NOMO-1 treated with DMSO at 0.1 percent for 48 hours (cell line): Measurements from ENCODE around the gene TENT5C.

ENCODE experiments used
- DNase-seq: peaks from one replicate; lab custom pipeline; 2025; ENCODE audit not compliant: unreplicated experiment; lab: John Stamatoyannopoulos, UW

The TENT5C gene

GRCh38 chr1:117612517-117613248, 6.8 kb downstream of the TENT5C start:
- peak; percentile 70 for DNase-seq

- DNase-seq, result peak; percentile 32
Measured at GRCh38 chr1:117613249-117613968, 7.6 kb downstream of the TENT5C start.

GRCh38 chr1:117613969-117614729, 8.3 kb downstream of the TENT5C start:
- no peak for DNase-seq

GRCh38 chr1:117615474-117615873, 9.6 kb downstream of the TENT5C start:
- no peak for DNase-seq

GRCh38 chr1:117616356-117616755, 10.5 kb downstream of the TENT5C start:
- DNase-seq, result no peak

- no peak for DNase-seq
Measured at GRCh38 chr1:117616967-117617366, 11.1 kb downstream of the TENT5C start.

GRCh38 chr1:117618450-117619122, 12.7 kb downstream of the TENT5C start:
- no peak for DNase-seq

GRCh38 chr1:117620440-117620839, 14.6 kb downstream of the TENT5C start:
- no peak for DNase-seq

GRCh38 chr1:117621316-117621715, 15.5 kb downstream of the TENT5C start:
- no peak for DNase-seq

GRCh38 chr1:117622726-117623125, 16.9 kb downstream of the TENT5C start:
- no peak for DNase-seq

GRCh38 chr1:117623141-117623540, 17.3 kb downstream of the TENT5C start:
- DNase-seq, result no peak

GRCh38 chr1:117623698-117624097, 17.9 kb downstream of the TENT5C start:
- no peak for DNase-seq

- DNase-seq, result peak; percentile 12
Measured at GRCh38 chr1:117627546-117628130, 21.8 kb downstream of the TENT5C start.

GRCh38 chr1:117628343-117628742, 22.5 kb downstream of the TENT5C start:
- no peak for DNase-seq

GRCh38 chr1:117629625-117630422, 24.0 kb downstream of the TENT5C start:
- DNase-seq, result no peak

GRCh38 chr1:117630423-117630998, 24.7 kb downstream of the TENT5C start:
- DNase-seq, result no peak

GRCh38 chr1:117631359-117632160, 25.7 kb downstream of the TENT5C start:
- DNase-seq, result no peak

- no peak for DNase-seq
Measured at GRCh38 chr1:117632269-117633067, 26.6 kb downstream of the TENT5C start.
